HUES48 (cell line): ENCODE measurements around the gene MAPK14.

Source experiments
- H3K27ac ChIP-seq: one replicate; pipeline ENCODE4 v1.7.0; 2013; ENCODE audit warnings: low read depth, low read length, inconsistent platforms
- H3K27me3 ChIP-seq: 2 replicates; pipeline ENCODE4 v1.6.1; 2013; ENCODE audit warnings: mild to moderate bottlenecking, low read length; ENCODE audit not compliant: control insufficient read depth, insufficient read depth
- H3K36me3 ChIP-seq: 2 replicates; pipeline ENCODE4 v1.6.1; 2013; ENCODE audit warnings: low read length; ENCODE audit not compliant: control insufficient read depth, insufficient read depth
- H3K4me1 ChIP-seq: 2 replicates; pipeline ENCODE4 v1.6.1; 2013; ENCODE audit warnings: mild to moderate bottlenecking, low read length; ENCODE audit not compliant: control insufficient read depth, insufficient read depth
- H3K4me3 ChIP-seq: 2 replicates; pipeline ENCODE4 v1.5.1; 2013; ENCODE audit warnings: mild to moderate bottlenecking, low read depth, low read length
- H3K9ac ChIP-seq: 2 replicates; pipeline ENCODE4 v1.6.1; 2013; ENCODE audit warnings: mild to moderate bottlenecking, low read depth, low read length, moderate library complexity
- H3K9me3 ChIP-seq: 2 replicates; pipeline ENCODE4 v1.6.1; 2013; ENCODE audit warnings: low read length; ENCODE audit not compliant: control insufficient read depth, insufficient read depth

The MAPK14 gene

DNA sequence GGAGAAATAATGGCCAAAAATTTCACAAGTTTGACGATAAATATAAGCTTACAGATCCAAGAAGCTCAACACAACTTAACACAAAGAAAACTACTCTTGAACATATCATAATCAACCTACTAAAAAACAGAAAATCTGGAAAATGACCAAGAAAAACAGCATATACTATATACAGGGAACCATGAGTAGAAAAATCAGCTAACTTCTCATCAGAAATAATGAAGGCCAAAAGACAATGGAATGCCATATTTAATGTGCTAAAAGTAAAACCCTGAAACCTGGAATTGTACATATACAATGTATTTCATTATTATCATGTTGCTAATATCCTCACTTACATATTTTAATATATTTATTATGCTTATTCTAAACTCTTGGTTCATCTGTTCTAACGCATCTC is 128.1 kb downstream of the MAPK14 start:
- H3K4me3 ChIP-seq = no peak overlapping the region
- no peak overlapping the region for H3K27ac ChIP-seq
- H3K9ac ChIP-seq = no peak overlapping the region
- H3K9me3 ChIP-seq = peaks cover 6% of the 10 kb centered on the region; the same call in 1 of the 2 replicates
- H3K4me1 ChIP-seq = no peaks in the 10 kb centered on the region
- H3K27me3 ChIP-seq = no peaks in the 10 kb centered on the region
- no peaks in the 10 kb centered on the region for H3K36me3 ChIP-seq

DNA sequence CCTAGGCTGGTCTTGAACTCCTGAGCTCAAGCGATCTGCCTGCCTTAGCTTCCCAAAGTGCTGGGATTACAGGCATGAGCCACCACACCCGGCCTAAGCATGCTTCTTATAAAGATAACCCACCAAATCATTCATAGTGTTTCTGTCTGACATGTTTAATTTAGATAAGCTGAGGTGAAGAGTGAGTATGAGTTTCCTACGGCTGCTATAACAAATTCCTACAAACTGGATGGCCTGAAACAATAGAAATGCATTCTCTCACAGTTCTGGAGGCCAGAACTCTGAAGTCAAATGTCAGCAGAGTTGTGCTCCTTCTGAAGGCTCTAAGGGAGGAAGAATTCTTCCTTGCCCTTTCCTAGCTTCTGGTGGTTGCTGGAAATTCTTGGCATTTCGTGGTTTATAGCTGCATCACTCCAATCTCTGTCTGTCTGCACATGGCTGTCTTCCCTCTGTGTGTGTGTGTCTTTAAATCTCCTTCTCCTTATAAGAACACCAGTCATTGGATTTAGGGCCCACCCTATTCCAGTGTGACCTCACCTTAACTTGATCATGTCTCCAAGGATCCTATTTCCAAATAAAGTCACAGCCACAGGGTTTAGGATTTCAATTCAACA is 132.6 kb downstream of the MAPK14 start:
- Histone ChIP-seq H3K36me3 (no peaks in the 10 kb centered on the region), H3K9ac (no peak overlapping the region), H3K27ac (no peak overlapping the region), H3K9me3 (peaks cover 5% of the 10 kb centered on the region; the same call in 1 of the 2 replicates), H3K27me3 (no peaks in the 10 kb centered on the region), H3K4me3 (no peak overlapping the region), H3K4me1 (no peaks in the 10 kb centered on the region)
